Left ventricle myocardium inferior (tissue), 1 donor: ENCODE results near the gene GJA8. TPM values are rescaled to one million over a fixed set of nuclear protein-coding genes. Genes with fewer than 3 reads are reported as not detected.
"Not testable (repeated sequence)": the region's sequence is repeated elsewhere in the genome, so short reads cannot be mapped to it uniquely, and the experiment has no call there.

Experiments used
- DNase-seq: peaks from one replicate; pipeline ENCODE4 v3.0.0-alpha.2; 2020
- H3K27ac ChIP-seq: fragments of 200-600 bp; replicated peaks from 2 replicates; pipeline ENCODE4 v1.8.0; 2021
- H3K27me3 ChIP-seq: fragments of 200-600 bp; 2 replicates; pipeline ENCODE4 v1.8.0; 2021; ENCODE audit warnings: low read depth
- H3K36me3 ChIP-seq: fragments of 200-600 bp; 2 replicates; pipeline ENCODE4 v1.8.0; 2021
- H3K4me1 ChIP-seq: fragments of 200-600 bp; 2 replicates; pipeline ENCODE4 v1.8.0; 2021
- H3K4me3 ChIP-seq: fragments of 200-600 bp; 2 replicates; pipeline ENCODE4 v1.8.0; 2021; ENCODE audit warnings: mild to moderate bottlenecking, moderate library complexity
- H3K9me3 ChIP-seq: fragments of 200-600 bp; replicated peaks from 2 replicates; pipeline ENCODE4 v1.8.0; 2021
- intact Hi-C: fragments of 100-400 bp; cut with micrococcal nuclease; formaldehyde crosslinking; loops from one replicate; pipeline ENCODE4 v1.11.0; 2022
- total RNA-seq: library from RNA; stranded (reverse); fragmentation: NEBNext Ultra II Directional; extraction: Animal tissue kit (Norgen Biotek cat#: 25700); gene quantifications from one replicate; pipeline ENCODE4 v1.2.1, GENCODE V29; 2021
- donor health status: DM: no; HTN: yes; CAD: no; lungs with severe emphysema.

Gene GJA8
- total RNA-seq, 1 donor from 2014 or later = not detected

DNA sequence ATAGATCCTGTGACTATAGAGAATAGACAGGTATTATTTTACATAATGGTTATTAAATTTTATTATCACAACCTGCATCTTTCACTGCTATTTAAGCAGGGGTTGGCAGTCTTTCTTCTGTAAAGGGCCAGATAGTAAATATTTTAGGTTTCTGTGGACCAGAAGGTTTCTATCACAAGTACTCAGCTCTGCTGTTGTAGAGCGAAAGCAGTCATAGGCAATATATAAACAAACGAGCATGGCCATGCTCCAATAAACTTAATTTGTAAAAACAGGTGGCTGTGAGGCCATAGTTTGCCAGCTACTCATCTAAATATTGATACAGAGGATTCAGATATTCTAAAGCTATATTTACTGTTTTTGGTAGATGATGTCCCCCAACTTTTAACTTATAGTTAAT is 37.9 kb downstream of the GJA8 start:
- intact Hi-C loops, DNase-seq, H3K27me3 ChIP-seq, H3K4me1 ChIP-seq, H3K27ac ChIP-seq, H3K9me3 ChIP-seq, H3K36me3 ChIP-seq, H3K4me3 ChIP-seq: not testable (repeated sequence)

DNA sequence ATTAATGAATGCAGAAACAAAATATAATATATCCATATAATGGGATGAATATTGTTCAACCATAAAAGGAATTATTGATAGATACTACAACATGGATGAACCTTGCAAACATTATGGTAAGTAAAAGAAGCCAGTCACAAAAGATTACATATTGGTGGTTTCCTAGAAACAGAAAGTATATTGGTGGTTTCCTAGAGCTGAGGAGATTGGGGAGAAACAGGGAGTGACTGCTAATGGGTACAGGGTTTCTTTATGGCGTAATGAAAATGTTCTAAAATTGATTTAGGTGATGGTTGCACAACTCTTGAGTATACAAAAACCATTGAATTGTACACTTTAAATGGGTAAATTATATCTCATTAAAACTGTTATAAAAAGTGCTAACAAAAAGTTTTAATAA is 40.0 kb downstream of the GJA8 start:
- H3K4me1 ChIP-seq, H3K9me3 ChIP-seq, H3K27ac ChIP-seq, H3K4me3 ChIP-seq, DNase-seq, H3K36me3 ChIP-seq, intact Hi-C loops, H3K27me3 ChIP-seq: not testable (repeated sequence)

DNA sequence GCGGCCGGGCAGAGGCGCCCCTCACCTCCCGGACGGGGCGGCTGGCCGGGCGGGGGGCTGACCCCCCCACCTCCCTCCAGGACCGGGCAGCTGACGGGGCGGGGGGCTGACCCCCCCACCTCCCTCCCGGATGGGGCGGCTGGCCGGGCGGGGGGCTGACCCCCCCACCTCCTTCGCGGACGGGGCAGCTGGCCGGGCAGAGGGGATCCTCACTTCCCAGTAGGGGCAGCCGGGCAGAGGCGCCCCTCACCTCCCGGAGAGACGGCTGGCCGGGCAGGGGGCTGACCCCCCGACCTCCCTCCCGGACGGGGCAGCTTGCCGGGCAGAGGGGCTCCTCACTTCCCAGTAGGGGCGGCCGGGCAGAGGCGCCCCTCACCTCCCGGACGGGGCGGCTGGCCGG is 46.9 kb downstream of the GJA8 start:
- H3K36me3 ChIP-seq, H3K4me1 ChIP-seq, DNase-seq, intact Hi-C loops, H3K4me3 ChIP-seq, H3K27ac ChIP-seq, H3K9me3 ChIP-seq, H3K27me3 ChIP-seq: not testable (repeated sequence)

Other genes starting within 250 kb of the GJA8 start
- gene ACP6, start 232.3 kb upstream of the GJA8 start, total RNA-seq = 10.9 TPM
- gene GJA5, start 142.2 kb upstream of the GJA8 start, total RNA-seq = 69.8 TPM
- gene GPR89B, start 25.6 kb downstream of the GJA8 start, total RNA-seq = 6.2 TPM
- 3.1 TPM for gene NBPF11, start 249.5 kb downstream of the GJA8 start, total RNA-seq